GM12878 (cell line): ENCODE data around the gene TRIM38. TPM values are rescaled to one million over a fixed set of nuclear protein-coding genes. Genes with fewer than 3 reads are reported as not detected.

ENCODE experiments used
- ATF7 ChIP-seq: fragments of 450-650 bp; IDR thresholded peaks from 2 replicates; pipeline ENCODE4 v1.6.1; 2016; ENCODE audit warnings: low read depth, mild to moderate bottlenecking
- BACH1 ChIP-seq: fragments of 450-650 bp; IDR thresholded peaks from 2 replicates; pipeline ENCODE4 v1.6.1; 2017; ENCODE audit warnings: mild to moderate bottlenecking, borderline replicate concordance
- BCL11A ChIP-seq: IDR thresholded peaks from 2 replicates; pipeline ENCODE4 v1.6.1; 2011; ENCODE audit warnings: low read depth, low read length
- DPF2 ChIP-seq: fragments of 450-650 bp; IDR thresholded peaks from 2 replicates; pipeline ENCODE4 v1.6.1; 2017; ENCODE audit warnings: mild to moderate bottlenecking
- ETV6 ChIP-seq, 2 experiments: fragments of 450-650 bp in 1 of 2; IDR thresholded peaks in 1 of 2; conservative IDR thresholded peaks in 1 of 2; 2 replicates each; pipeline ENCODE4 v1.6.1; 2014; ENCODE audit warnings: antibody characterized with exemption in 1 of 2, borderline replicate concordance in 1 of 2, low read depth in 1 of 2, mild to moderate bottlenecking in 1 of 2, moderate library complexity in 1 of 2
- EZH2 ChIP-seq: IDR thresholded peaks from 2 replicates; pipeline ENCODE4 v1.6.1; 2012; ENCODE audit warnings: low read depth, mild to moderate bottlenecking, control low read depth, inconsistent platforms, low read length, borderline replicate concordance; ENCODE audit not compliant: control insufficient read depth
- GATAD2B ChIP-seq: fragments of 450-650 bp; conservative IDR thresholded peaks from 2 replicates; pipeline ENCODE4 v1.6.1; 2017; ENCODE audit warnings: low read depth, mild to moderate bottlenecking, moderate library complexity
- HDGF ChIP-seq: fragments of 450-650 bp; IDR thresholded peaks from 2 replicates; pipeline ENCODE4 v1.6.1; 2016; ENCODE audit warnings: antibody characterized with exemption
- IKZF2 ChIP-seq, 2 experiments: fragments of 450-650 bp; IDR thresholded peaks; 2 replicates each; pipeline ENCODE4 v1.6.1; 2017; ENCODE audit warnings: mild to moderate bottlenecking in 2 of 2, moderate library complexity in 2 of 2
- MAX ChIP-seq: IDR thresholded peaks from 2 replicates; pipeline ENCODE4 v1.6.1; 2012; ENCODE audit warnings: low read depth, low read length, improper control_type of control experiment
- NFYB ChIP-seq: IDR thresholded peaks from 2 replicates; pipeline ENCODE4 v1.6.1; 2011; ENCODE audit warnings: low read depth, mild to moderate bottlenecking, low read length, improper control_type of control experiment, moderate library complexity; ENCODE audit not compliant: insufficient read depth
- NR2C2 ChIP-seq: IDR thresholded peaks from 2 replicates; pipeline ENCODE4 v1.6.1; 2011; ENCODE audit warnings: borderline replicate concordance, low read depth; ENCODE audit not compliant: control insufficient read depth, insufficient read length
- NR2F1 ChIP-seq: fragments of 450-650 bp; conservative IDR thresholded peaks from 2 replicates; pipeline ENCODE4 v1.6.1; 2017; ENCODE audit warnings: mild to moderate bottlenecking
- POLR2A ChIP-seq: IDR thresholded peaks from 2 replicates; pipeline ENCODE4 v1.6.1; 2011; ENCODE audit warnings: low read depth, mild to moderate bottlenecking, low read length
- POLR2AphosphoS2 ChIP-seq: IDR thresholded peaks from 2 replicates; pipeline ENCODE4 v1.6.1; 2011; ENCODE audit warnings: low read depth, mild to moderate bottlenecking, low read length, improper control_type of control experiment, moderate library complexity
- RBBP5 ChIP-seq: fragments of 200-600 bp; sonication (generic); conservative IDR thresholded peaks from 2 replicates; pipeline ENCODE4 v1.6.1; 2016
- SIN3A ChIP-seq: IDR thresholded peaks from 2 replicates; pipeline ENCODE4 v1.6.1; 2012; ENCODE audit warnings: low read depth, low read length, improper control_type of control experiment
- TARDBP ChIP-seq: IDR thresholded peaks from 2 replicates; pipeline ENCODE4 v1.6.1; 2016; ENCODE audit warnings: borderline replicate concordance
- ZBED1 ChIP-seq: IDR thresholded peaks from 2 replicates; pipeline ENCODE4 v1.6.1; 2016; ENCODE audit warnings: borderline replicate concordance
- ZBTB4 ChIP-seq: fragments of 450-650 bp; formaldehyde crosslinking; IDR thresholded peaks from 2 replicates; pipeline ENCODE4 v1.4.0; 2022; ENCODE audit warnings: mild to moderate bottlenecking, moderate library complexity
- ZNF622 ChIP-seq: fragments of 450-650 bp; IDR thresholded peaks from 2 replicates; pipeline ENCODE4 v1.6.1; 2017; ENCODE audit warnings: mild to moderate bottlenecking, inconsistent platforms
- polyA plus RNA-seq, 11 experiments: library from polyadenylated mRNA; depleted of rRNA in 4 of 11; unstranded in 6 of 11; stranded (reverse) in 5 of 11; fragments of >200 nt; fragmentation: Nextera tagmentation in 4 of 11; fragmentation: Illumina TruSeq in 1 of 11; extraction: Ambion mirVana in 4 of 11; extraction: Trizol in 1 of 11; gene quantifications; 1 replicate in 1 of 11; 2 replicates in 10 of 11; pipeline versions ENCODE4 v1.2.1 to v1.2.3, GENCODE V29; 2011 to 2016; ENCODE audit warnings: inconsistent platforms in 2 of 11, missing spikeins in 2 of 11, low read depth in 1 of 11
- total RNA-seq, 4 experiments: library from RNA; depleted of rRNA in 3 of 4; stranded (reverse); fragments of >200 nt in 3 of 4; fragmentation: Illumina TruSeq in 1 of 4; extraction: Trizol in 1 of 4; gene quantifications; 2 replicates each; pipeline versions ENCODE4 v1.2.1 to v1.2.3, GENCODE V29; 2013 to 2021
- TF ChIP-seq, protein P1 (sequence below): fragments of 150-350 bp; IDR thresholded peaks from 2 replicates; pipeline ENCODE4 v1.6.1; 2014; ENCODE audit warnings: mild to moderate bottlenecking, low read depth, low read length

The TRIM38 gene
- total and polyA plus RNA-seq, 10 of the 15 experiments (the other 5 are each of a cell fraction or from before 2014, with no cell fraction given) = 4.5 to 14.7 (median 11.1) TPM

- no peak for TF ChIP-seq ZNF622
- 0 out of 2 replicates have a peak, but pooled peaks have one; percentile 78 for TF ChIP-seq TARDBP
- TF ChIP-seq IKZF2 (IDR thresholded peaks at IDR 0.05) = no peak; a peak in 2 of 4 replicates
- TF ChIP-seq NR2C2 = no peak
- 0 out of 2 replicates have a peak, but pooled peaks have one; percentile 37 for TF ChIP-seq SIN3A
- TF ChIP-seq POLR2A = peak; percentile 98
- peak; percentile 98 for TF ChIP-seq ZBED1
- TF ChIP-seq RBBP5 = no peak
- TF ChIP-seq BACH1 = peak; percentile 93
- peak; percentile 99 for TF ChIP-seq POLR2AphosphoS2
- TF ChIP-seq BCL11A = peak; percentile 33
- TF ChIP-seq HDGF = peak; percentile 37; the same call in 1 of the 2 replicates
- TF ChIP-seq ETV6 (conservative IDR thresholded peaks at IDR 0.05 in 1 of 2, IDR thresholded peaks at IDR 0.05 in 1 of 2; ENCODE audit: borderline replicate concordance in 1 of 2, low read depth in 1 of 2) = no peak; a peak in 1 of 4 replicates
- TF ChIP-seq NR2F1 = no peak
- TF ChIP-seq MAX = peak; percentile 52; the same call in 1 of the 2 replicates
- no peak for TF ChIP-seq ZBTB4
- no peak; the same call in 1 of the 2 replicates for TF ChIP-seq DPF2
- TF ChIP-seq ATF7 = no peak; the same call in 1 of the 2 replicates
- peak; percentile 61; the same call in 1 of the 2 replicates for TF ChIP-seq GATAD2B
- TF ChIP-seq, protein P1, sequence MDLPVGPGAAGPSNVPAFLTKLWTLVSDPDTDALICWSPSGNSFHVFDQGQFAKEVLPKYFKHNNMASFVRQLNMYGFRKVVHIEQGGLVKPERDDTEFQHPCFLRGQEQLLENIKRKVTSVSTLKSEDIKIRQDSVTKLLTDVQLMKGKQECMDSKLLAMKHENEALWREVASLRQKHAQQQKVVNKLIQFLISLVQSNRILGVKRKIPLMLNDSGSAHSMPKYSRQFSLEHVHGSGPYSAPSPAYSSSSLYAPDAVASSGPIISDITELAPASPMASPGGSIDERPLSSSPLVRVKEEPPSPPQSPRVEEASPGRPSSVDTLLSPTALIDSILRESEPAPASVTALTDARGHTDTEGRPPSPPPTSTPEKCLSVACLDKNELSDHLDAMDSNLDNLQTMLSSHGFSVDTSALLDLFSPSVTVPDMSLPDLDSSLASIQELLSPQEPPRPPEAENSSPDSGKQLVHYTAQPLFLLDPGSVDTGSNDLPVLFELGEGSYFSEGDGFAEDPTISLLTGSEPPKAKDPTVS = no peak
- no peak for TF ChIP-seq EZH2
- peak; percentile 83 for TF ChIP-seq NFYB
- TF ChIP-seq, all 136 proteins: peak for 64
Observed at GRCh38 chr6:26020329-26021000, 57.9 kb downstream of the TRIM38 start (continued).
